GM19468 (cell line): ENCODE results near the gene FNDC3A.
"Not testable (repeated sequence)": the region's sequence is repeated elsewhere in the genome, so short reads cannot be mapped to it uniquely, and the experiment has no call there.

Source experiments
- ATAC-seq: cut with Tn5 transposase; IDR thresholded peaks from one replicate; pipeline ENCODE4 v1.9.1; 2021; ENCODE audit warnings: mild to moderate bottlenecking, moderate library complexity, moderate number of reproducible peaks; ENCODE audit not compliant: unreplicated experiment; ENCODE audit errors: extremely low read depth

FNDC3A gene

GRCh38 chr13:49068498-49068897, 92.8 kb downstream of the FNDC3A start:
- ATAC-seq = not testable (repeated sequence)

- not testable (repeated sequence) for ATAC-seq
Observed at GRCh38 chr13:49070021-49070420, 94.3 kb downstream of the FNDC3A start.

DNA sequence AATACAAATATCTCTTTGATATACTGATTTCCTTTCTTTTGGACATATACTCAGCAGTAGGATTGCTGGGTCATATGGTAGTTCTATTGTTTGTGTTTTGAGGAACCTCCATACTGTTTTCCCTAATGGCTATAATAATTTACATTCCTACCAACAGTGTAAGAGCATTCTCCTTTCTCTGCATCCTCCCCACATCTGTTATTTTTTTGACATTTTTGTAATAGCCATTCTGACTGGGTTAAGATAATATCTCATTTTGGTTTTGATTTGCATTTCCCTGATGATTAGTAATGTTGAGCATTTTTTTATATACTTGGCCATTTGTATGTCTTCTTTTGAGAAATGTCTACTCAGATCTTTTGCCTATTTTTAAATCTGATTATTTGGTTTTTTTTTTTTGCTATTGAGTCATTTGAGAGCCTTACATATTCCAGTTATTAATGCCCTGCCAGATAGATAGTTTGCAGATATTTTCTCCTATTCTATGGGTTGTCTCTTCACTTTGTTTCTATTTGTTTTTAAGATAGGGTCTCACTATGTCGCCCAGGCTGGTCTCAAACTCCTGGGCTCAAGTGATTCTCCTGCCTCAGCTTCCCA, 95.7 kb downstream of the FNDC3A start:
- ATAC-seq = no peak

DNA sequence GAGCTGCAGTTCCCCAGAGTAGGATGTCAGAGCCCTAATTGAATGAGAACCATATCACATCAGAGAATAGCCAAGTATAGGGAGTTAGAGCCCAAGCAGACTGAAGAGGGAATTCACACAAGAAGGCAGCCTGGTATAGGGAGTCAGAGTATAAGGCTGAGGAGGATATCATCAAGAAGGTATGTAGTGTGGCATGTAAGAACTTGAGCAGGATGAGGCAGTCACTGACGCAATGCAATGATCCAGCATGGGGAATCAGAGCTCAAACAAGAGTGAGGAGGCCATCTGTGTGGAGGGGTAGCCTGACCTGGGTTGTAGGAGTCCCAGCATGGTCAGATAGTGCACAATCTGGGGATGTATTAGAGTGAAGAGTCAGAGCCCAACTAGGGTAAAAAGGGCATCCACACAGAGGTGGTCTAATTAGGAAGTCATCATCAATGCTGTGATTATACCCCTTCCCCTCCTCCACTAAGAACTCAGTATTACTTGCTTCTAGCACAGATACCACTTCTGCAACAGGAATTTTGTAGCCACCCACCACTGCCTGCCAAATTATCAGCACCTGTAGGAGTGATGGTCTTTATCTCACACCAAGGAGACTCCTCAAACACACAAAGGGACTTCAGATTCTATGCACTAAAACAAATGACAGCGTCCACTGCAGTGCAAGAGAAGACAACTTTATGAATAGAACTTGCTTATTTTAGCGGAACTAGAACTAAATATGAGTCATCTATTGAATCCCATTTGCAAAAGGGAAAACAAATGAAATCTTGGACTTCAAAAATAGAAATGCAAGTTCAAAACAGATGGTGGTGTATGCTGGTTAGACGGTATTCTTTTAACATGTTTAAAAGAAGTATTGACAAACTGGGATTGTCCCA, 107.2 kb downstream of the FNDC3A start:
- peak; percentile 22 for ATAC-seq

GRCh38 chr13:49084961-49085360, 109.2 kb downstream of the FNDC3A start:
- ATAC-seq = no peak

GRCh38 chr13:49086722-49087121, 111.0 kb downstream of the FNDC3A start:
- no peak for ATAC-seq

DNA sequence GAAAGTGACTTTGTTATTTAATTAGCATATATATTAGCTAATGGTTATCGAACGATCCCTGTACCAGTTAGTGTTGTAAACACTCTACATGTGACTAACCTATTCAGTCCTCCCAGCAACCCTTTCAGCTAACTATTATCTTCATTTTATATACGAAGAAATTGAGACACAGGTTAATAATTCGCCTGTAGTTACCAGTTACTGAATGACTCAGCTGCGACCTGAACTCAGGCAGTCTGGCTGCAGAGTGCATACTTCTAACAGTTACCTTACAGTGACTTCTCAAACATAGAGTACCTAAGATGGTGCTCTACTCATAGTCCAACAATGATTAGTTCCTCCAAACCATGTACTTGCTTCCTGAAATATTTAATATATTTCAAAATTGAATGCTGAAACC, 117.7 kb downstream of the FNDC3A start:
- no peak for ATAC-seq

GRCh38 chr13:49097374-49097773, 121.7 kb downstream of the FNDC3A start:
- ATAC-seq = no peak

DNA sequence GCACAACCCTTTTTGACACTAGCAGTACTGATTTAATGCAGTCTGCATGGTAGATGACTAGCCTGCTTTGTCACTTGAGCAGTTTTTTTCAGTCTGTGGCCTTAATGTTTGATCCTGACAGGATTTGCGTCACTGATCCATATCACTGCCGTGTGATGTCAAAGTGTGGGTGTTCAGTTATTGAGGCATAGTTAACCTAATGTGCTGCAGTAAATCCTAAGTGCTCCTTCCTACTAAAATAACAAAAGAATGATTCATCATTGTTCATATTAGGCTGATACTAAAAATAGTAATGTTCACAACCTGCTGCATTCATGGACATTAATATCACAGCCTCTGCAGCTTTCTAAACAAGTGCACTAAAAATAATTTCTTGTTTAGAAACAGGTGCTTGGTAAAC, 122.5 kb downstream of the FNDC3A start:
- no peak for ATAC-seq

- ATAC-seq = peak; percentile 39
Observed at GRCh38 chr13:49098771-49099512, 123.2 kb downstream of the FNDC3A start.

DNA sequence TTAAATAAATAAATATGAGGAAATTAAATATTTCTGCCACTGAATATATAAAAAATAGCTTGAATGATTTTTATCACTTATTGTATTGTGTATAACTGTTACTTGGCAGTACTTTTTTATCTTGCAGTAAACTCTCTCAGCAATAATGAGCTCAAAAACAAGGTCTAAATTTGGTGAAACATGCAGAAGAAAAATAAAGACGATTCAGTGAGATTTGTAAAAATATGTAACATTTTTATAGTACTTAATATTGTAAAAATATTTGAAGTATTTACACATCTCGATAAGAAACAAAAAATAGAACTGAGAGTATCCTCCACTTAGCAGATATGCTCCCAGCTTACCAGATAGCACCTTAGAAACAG, 123.8 kb downstream of the FNDC3A start:
- ATAC-seq = no peak

DNA sequence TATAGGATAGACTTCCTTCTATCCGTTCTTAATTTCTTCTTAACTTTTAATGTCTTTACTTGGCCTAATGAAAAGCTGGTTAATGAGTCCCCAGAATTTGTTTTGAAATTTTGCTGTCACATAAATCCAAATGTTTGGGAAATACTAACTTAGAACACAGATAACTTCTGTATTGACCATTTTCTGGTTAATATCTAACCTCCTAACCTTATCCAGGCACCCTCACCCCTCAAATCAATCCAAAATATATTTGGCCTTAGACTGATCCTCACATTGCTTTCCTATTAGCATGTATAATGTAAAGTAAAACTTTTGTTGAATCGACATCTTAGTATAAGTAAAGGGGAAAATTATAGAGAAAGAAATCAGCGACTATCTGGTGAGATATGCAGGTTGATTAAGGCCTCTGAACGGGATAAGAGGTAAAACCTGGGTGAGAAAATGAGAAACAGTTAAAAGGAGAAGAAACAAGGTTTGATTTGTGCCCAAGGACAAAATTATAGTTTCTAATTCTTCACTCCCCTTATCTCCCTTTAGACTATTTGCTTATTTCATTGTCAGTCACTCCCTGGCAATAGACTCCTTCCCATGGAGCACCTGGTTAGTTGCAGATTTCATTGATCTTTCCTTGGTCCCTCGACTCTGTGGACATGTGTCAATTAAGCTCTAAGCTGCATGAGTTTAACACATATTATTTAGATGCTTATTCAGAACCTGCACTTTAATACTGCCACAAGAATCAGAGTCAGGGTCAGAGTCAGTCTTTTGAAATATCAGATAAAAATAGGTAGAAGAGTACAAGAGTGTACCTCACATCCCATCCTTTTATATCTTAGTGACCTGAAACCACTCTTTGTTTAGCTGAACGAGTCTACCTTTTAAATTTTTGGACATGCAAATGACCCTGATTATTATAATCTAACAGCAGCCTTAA, 125.2 kb downstream of the FNDC3A start:
- no peak for ATAC-seq

DNA sequence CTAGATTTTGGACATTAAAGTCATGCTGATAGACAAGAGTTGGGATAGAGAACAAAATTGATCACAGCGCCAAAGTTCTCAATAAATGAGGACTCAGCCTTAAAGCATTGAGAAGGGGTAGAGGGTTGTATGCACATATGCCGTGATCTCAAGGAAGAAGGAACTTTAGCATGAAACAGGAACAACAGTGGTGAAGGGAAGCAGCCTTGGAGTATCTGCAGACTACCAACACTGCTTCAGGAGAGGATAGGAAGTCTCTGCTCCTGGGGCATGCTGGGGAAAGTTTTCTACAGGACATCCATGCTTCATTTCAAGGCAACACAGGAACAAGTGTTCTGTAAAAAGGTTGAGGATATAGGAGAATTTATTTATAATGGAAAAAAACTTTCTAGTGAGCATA, 132.5 kb downstream of the FNDC3A start:
- no peak for ATAC-seq

DNA sequence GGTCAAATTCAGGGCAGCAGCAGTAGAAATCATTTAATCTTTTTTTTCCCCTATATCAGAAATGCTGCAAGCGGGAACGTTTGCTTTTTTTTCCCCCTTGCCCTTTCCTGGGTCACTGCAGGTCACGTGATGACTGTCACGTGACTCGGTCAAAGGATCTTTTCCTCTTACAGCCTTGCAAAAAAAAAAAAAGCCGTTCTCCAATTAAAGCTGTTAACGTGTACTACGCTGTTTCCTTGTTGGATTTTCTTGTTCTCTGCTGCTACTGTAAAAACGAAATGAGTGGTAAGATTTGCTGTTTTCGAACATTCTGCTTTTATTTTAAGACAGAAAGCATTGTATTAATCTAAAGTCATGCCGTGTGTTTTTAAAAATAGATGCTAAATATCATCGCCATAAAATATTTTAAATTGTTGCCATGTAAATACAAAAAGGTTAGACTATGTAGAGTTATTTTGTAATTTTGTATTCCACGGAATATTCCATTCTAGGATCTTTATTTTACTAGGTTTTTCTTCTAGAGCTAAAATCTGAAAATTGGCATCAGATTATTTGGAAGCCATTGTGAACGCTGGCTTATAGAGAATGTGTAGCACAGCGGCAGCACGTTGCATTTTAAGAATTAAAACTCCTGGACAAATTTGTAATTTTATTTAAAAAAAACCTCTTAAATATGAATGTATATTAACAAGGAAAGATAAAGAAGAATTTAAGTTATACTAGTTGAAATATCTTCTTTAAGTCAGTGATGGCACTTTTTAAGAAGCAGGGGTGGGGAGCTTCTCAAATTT, 134.6 kb downstream of the FNDC3A start:
- no peak for ATAC-seq

DNA sequence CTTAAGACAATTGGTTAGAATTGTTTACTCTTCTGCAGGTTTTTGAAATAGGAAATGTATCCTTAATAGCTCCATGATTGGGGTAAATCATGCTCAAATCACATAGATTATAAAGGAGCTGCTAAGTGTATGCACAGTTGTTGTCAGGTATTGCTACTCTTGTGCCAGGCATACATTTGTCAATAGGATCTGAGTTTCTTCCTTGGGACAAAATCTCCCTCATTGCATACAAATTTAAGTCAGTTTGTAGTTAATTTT, 135.1 kb downstream of the FNDC3A start:
- ATAC-seq = no peak

DNA sequence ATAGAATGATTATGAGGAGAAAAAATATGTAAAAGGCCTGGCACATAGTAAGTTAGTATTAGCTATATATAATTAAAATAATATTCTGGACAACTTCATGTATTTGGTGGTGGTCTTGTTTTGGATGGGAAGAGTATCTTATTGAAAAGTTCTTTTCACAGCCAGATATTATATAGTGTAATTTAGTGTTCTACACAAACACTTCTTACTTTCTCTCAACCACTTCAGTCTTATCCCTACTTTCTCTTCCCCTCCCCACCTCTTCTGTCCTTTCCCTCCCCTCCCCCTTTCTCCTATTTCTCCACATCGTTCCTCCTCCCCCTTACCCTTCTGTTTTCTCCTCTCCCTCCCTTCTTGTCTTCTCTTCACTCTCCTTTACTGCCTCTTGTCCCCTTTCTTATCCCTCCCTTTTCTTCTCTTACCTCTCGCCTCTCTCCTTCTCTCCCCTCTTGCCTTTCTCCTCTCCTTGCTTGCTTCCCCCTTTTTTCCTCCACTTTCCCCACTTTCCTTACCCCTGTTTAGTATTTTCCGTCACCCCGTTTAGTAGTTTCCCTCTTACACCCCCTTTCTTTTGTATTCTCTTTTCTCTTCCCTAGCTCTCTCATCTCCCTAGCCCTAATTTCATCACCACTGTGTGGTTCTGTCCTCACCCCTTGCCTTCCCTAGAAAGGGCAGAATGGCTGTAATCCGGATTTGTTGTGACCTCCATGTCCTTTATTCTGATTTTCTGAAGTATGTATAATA, 137.2 kb downstream of the FNDC3A start:
- ATAC-seq = no peak

- no peak for ATAC-seq
Observed at GRCh38 chr13:49113526-49114286, 138.0 kb downstream of the FNDC3A start.

DNA sequence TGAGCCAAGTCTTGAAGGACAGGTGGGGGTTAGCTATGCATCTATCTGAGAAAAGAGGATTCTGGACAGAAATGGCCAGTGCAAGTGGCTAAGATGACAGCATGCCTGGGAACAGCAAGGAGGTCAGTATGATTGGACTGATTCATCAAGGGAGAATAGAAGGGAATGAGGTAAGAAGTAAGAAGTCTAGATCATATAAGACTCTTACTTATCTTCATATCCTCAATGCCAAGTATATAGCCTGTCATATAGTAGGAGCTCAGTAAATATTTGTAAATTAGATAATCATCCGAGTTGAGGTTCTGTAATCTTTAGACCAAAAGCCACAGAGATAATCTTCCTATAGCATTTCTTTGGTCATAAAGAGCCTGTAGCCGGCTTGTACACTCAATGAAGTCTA, 141.2 kb downstream of the FNDC3A start:
- ATAC-seq = no peak
